GOT3 (cell line): ENCODE measurements around the gene HSPB1.
A peak's percentile ranks its signal among the peaks of the same experiment; 100 is the strongest.
"Not testable (repeated sequence)": the region's sequence is repeated elsewhere in the genome, so short reads cannot be mapped to it uniquely, and the experiment has no call there.

ENCODE experiments used
- DNase-seq: peaks from one replicate; lab custom pipeline; 2025; ENCODE audit warnings: mixed read lengths; lab: John Stamatoyannopoulos, UW

The HSPB1 gene

DNA sequence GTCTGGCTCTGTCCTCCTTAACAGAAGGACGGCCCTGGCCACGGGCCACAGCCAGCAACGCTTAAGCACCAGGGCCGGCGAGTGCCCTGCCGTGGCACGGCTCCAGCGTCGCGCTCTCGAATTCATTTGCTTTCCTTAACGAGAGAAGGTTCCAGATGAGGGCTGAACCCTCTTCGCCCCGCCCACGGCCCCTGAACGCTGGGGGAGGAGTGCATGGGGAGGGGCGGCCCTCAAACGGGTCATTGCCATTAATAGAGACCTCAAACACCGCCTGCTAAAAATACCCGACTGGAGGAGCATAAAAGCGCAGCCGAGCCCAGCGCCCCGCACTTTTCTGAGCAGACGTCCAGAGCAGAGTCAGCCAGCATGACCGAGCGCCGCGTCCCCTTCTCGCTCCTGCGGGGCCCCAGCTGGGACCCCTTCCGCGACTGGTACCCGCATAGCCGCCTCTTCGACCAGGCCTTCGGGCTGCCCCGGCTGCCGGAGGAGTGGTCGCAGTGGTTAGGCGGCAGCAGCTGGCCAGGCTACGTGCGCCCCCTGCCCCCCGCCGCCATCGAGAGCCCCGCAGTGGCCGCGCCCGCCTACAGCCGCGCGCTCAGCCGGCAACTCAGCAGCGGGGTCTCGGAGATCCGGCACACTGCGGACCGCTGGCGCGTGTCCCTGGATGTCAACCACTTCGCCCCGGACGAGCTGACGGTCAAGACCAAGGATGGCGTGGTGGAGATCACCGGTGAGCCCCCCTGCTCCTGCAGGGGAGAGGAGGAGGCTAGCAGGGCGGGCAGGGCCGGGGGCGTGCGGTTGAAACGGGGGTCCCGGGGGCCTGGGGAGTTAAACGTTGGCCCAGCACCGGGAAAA, at the start of gene HSPB1:
HSPB1 (plus strand) TSS at position 327 of the 855 bp plus-strand sequence; CDS start at position 367, 40 bp downstream.
- DNase-seq, result peak; percentile 32

DNA sequence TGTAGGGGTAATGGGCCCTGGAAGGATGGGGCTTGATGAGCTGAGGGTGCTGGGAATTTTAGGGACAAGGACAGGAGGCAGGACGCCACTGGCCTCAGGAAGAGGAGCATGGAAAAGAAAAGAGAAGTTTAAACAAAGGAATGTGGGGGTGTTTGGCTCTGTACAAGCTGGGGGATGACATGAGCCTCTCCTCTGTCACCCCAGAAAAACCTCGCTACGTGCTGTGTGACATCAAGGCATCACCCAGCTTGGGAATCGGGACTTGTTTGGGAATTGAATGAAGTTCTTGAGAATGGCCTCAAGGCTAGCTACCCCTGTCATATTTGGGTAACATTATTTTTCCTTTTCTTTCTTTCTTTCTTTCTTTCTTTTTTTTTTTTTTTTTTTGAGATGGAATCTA, 47.7 kb upstream of the HSPB1 start:
- no peak for DNase-seq

DNA sequence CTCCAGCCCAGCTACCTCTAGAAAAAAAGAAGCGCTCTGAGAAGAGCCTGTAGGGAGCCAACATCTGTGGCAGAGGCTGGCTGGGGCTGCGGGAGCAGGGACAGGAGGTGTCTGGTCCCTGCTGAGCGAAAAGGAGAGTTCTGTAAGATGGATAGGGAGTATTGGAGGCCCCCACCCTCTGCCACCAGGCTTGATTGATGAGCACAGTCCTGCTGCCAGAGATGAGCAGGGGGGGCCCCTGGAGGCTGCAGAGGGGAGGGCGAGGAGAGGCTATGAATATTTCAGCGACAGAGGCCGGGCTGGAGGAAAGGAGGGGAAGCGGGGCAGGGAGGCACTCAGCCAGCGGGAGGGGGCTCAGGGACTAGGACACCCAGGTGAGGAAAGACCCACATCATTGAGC, 44.5 kb upstream of the HSPB1 start:
- no peak for DNase-seq

DNA sequence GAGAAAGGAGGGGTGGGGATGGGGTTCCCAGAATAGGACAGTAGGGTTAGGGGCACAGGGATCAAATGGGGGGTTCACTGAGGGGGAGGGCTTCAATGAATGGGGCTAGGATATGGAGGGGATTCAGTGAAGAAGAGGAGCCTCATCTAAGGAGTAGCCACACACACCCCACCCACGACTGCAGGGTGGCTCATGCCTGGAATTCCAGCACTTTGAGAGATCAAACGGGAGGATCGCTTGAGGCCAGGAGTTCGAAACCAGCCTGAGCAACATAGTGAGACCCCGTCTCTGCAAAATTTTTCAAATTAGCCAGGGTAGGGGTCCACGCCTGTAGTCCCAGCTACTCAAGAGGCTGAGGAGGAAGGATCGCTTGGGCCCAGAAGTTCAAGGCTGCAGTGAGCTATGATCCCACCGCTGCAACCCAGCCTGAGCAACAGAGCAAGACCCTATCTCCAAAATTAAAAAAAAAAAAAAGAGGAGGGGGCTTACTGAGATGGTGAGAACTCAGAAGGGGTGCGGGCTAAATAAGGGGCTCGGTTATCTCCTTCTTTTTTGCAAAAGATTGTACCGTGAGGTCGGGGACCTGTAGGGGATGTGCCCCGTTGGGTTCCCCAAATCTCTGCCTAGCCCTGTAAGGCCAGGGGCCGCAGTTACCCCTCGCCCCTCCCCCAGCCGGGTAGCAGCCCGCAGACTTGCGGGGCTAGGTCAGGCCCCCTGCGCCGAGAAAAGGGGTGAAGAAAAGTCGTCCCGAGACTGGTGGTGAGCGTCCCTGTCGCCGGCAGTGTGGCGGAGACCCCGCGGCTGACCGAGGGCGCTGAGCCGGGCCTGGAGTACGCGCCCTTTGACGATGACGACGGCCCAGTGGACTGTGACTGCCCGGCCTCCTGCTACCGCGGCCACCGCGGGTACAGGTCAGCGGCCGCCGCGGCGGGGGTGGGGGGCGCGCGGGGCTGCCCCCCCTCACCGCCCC, 43.1 kb upstream of the HSPB1 start:
- DNase-seq, result no peak

GRCh38 chr7:76260171-76260703, 42.2 kb upstream of the HSPB1 start:
- no peak for DNase-seq

DNA sequence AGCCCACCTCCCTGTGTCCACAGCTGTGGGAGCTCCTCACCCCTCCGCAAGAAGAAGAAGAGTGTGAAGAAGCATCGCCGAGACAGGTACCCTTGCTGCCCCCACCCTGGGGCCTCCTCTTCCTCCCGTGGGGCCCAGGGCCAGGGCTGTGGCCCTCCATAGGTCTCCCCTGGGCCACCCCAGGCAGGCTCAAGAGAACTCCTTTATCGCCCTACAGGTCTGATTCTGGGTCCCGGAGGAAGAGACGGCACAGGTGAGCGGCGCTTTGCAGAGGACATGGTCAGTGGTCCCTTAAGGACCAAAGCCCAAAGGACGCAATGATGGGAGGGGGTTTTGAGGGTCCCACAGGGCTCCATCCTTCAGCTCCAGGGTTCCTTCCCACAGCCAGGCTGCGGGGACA, 41.1 kb upstream of the HSPB1 start:
- no peak for DNase-seq

DNA sequence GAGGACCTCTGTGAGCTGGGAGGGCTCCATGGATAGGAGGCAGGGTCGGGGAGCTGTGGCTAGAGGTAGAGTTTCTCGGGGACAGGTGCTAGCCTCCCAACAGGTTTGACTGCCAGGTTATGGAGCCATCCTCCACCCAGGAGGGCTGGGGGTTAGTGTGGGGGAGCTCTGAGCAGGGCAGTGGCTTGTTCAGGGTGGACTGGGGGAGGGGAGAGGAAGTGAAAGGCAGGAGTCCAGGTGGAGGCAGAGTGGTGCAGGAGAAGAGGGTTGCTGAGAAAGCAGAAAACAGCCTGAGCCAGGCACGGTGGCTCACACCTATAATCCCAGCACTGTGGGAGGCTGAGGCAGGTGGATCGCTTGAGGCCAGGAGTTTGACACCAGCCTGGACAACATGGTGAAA, 40.5 kb upstream of the HSPB1 start:
- no peak for DNase-seq

- no peak for DNase-seq
Measured at GRCh38 chr7:76262683-76263402, 39.6 kb upstream of the HSPB1 start.

GRCh38 chr7:76265299-76265698, 37.2 kb upstream of the HSPB1 start:
- no peak for DNase-seq

- DNase-seq, result no peak
Measured at GRCh38 chr7:76267107-76267893, 35.2 kb upstream of the HSPB1 start.

DNA sequence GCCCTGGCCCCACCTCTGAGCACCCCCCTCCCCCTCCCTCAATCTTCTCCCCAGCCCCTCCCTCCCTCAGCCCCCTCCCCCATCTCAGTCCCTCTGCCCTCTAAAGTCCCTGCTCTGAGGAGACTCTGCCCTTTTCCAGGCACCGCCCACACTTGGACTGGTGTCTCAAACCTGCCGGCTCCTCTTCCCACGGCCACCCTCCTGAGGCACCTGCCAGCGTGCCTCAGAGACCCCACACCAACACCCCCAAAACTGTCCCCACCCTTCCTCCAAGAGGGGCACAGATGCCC, 34.6 kb upstream of the HSPB1 start:
- no peak for DNase-seq

- no peak for DNase-seq
Measured at GRCh38 chr7:76268376-76268775, 34.1 kb upstream of the HSPB1 start.

DNA sequence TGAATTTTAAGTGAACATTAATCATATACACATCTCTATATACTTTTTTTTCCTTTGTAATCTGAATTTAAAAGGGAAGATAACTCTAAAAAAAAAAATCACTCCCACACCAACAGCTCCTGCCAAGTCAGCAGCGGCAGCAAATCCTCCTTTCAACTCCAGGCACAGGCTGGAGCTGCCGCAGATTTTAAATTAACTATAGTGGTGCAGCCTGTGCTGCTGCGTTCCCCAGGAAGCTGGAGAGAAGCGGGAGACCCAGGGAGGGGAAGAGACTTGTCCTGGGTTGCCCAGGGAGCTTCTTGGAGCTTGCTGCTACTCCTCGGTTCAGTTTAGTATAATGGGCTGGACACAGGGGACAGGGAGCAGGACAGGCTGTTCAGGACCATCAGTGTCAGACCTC, 32.6 kb upstream of the HSPB1 start:
- DNase-seq, result no peak

- not testable (repeated sequence) for DNase-seq
Measured at GRCh38 chr7:76271384-76271783, 31.1 kb upstream of the HSPB1 start.

GRCh38 chr7:76272142-76272541, 30.3 kb upstream of the HSPB1 start:
- no peak for DNase-seq

- no peak for DNase-seq
Measured at GRCh38 chr7:76272851-76273497, 29.5 kb upstream of the HSPB1 start.

DNA sequence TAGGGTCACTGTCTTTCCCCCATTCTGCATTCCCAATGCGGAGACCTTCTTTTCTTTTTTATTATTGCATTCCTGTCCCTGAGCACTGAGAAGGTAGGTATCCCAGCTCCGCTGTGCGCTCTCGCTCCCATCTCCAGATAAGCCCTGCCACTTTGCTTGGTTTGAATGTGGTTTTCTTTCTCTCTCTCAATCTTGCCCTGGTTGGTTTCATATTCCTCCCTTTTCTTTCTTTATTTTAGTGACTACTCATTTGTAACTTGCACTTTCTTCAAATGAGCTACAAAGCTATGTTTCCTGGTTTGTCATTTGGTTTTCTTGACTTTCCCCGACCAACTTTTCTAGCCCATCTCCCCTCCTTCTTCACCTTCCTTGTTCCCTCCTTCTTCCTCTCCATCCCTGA, 29.0 kb upstream of the HSPB1 start:
- DNase-seq, result no peak

DNA sequence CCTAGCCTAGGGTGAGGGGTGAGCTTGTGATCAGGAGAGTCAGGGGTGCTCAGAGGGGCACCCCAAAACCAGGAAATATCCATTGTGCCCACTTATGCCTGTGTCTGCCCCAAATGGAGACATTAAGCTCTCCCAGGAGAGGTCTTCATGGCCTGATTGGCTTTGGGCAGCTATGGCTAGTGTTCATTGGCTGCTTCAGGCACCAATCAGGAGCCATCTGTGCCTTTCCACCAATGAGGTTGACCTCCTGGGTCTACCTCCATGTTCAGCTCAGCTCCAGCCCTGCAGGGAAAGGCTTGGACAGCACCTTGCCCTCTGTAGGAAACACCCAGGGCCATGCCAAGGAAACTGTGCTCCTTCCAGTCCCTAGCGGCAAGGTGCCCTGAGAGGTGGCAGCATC, 23.9 kb upstream of the HSPB1 start:
- no peak for DNase-seq

GRCh38 chr7:76280408-76280807, 22.1 kb upstream of the HSPB1 start:
- no peak for DNase-seq

DNA sequence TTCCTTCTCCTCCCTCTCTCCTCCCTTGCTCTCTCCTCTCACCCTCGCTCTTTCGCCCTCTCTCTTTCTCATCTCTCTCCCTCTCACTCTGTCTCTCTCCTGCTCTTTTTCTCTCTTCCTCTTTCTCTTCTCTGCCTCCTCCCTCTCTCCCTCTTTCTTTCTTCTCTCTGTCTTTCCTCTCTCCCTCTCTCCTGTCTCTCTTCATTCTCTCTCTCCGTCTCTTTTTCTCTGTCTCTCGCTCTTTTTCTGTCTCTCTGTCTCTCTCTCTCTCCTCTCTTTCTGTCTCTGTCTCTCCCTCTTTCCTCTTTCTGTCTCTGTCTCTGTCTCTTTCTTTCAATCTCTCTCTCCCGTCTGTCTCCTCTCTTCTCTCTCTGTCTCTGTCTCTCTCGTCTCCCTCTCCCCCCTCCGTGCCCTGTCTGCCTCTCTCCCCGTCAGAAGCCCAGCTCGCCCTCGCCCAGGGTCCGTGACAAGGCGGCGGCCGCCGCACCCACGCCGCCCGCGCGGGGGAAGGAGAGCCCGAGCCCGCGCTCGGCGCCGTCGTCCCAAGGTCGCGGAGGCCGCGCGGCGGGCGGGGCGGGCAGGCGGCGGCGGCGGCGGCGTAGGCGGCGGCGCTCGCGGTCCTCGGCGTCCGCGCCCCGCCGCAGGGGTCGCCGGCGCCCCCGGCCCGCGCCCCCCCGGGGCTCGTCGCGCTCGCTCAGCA, 21.3 kb upstream of the HSPB1 start:
- no peak for DNase-seq
